Measurements from ENCODE around the gene ETS1.

ETS1 gene

GRCh38 chr11:128587415-128587814 lies at the start of gene ETS1:
Gene ETS1 (minus strand): TSS chr11:128587558. CDS start chr11:128573130, 14,428 bp downstream.
- DNase-seq (ENCODE audit: low read depth in 2 of 2) = no peak

- no peak for DNase-seq (ENCODE audit: low read depth in 2 of 2)
These were observed 47.0 kb upstream of the ETS1 start for GRCh38 chr11:128634395-128634794.

GRCh38 chr11:128633384-128633965 lies 46.1 kb upstream of the ETS1 start:
- no peak for DNase-seq (ENCODE audit: low read depth in 2 of 2)

GRCh38 chr11:128632141-128632791 lies 44.9 kb upstream of the ETS1 start:
- DNase-seq (ENCODE audit: low read depth in 2 of 2) = no peak

GRCh38 chr11:128630367-128631230 lies 43.2 kb upstream of the ETS1 start:
- DNase-seq (ENCODE audit: low read depth in 2 of 2) = peak; percentile 72 to 75

- no peak for DNase-seq (ENCODE audit: low read depth in 2 of 2)
These were observed 42.3 kb upstream of the ETS1 start for GRCh38 chr11:128629516-128630106.

- DNase-seq (ENCODE audit: low read depth in 2 of 2) = no peak
These were observed 41.3 kb upstream of the ETS1 start for GRCh38 chr11:128628686-128629085.

- DNase-seq (ENCODE audit: low read depth in 2 of 2) = no peak
These were observed 40.9 kb upstream of the ETS1 start for GRCh38 chr11:128628325-128628673.

- no peak for DNase-seq (ENCODE audit: low read depth in 2 of 2)
These were observed 40.4 kb upstream of the ETS1 start for GRCh38 chr11:128627666-128628324.

GRCh38 chr11:128626913-128627665 lies 39.7 kb upstream of the ETS1 start:
- DNase-seq (ENCODE audit: low read depth in 2 of 2) = no peak

- no peak for DNase-seq (ENCODE audit: low read depth in 2 of 2)
These were observed 38.4 kb upstream of the ETS1 start for GRCh38 chr11:128625746-128626145.

GRCh38 chr11:128625326-128625725 lies 38.0 kb upstream of the ETS1 start:
- no peak for DNase-seq (ENCODE audit: low read depth in 2 of 2)

GRCh38 chr11:128624269-128625175 lies 37.2 kb upstream of the ETS1 start:
- DNase-seq (ENCODE audit: low read depth in 2 of 2) = no peak

GRCh38 chr11:128623091-128623490 lies 35.7 kb upstream of the ETS1 start:
- no peak for DNase-seq (ENCODE audit: low read depth in 2 of 2)

GRCh38 chr11:128621601-128622501 lies 34.5 kb upstream of the ETS1 start:
- DNase-seq (ENCODE audit: low read depth in 2 of 2) = no peak

- DNase-seq (ENCODE audit: low read depth in 2 of 2) = no peak
These were observed 33.1 kb upstream of the ETS1 start for GRCh38 chr11:128620309-128621100.

- no peak for DNase-seq (ENCODE audit: low read depth in 2 of 2)
These were observed 32.4 kb upstream of the ETS1 start for GRCh38 chr11:128619540-128620308.
